D341Med (cell line): ENCODE data around the gene RNU6-9.

Experiments
- DNase-seq: peaks from one replicate; pipeline ENCODE4 v3.0.0; 2012; ENCODE audit warnings: low spot score

The RNU6-9 gene

GRCh38 chr19:936175-936546 is 42.9 kb downstream of the RNU6-9 start:
- no peak for DNase-seq

GRCh38 chr19:937259-937694 is 44.0 kb downstream of the RNU6-9 start:
- no peak for DNase-seq

DNA sequence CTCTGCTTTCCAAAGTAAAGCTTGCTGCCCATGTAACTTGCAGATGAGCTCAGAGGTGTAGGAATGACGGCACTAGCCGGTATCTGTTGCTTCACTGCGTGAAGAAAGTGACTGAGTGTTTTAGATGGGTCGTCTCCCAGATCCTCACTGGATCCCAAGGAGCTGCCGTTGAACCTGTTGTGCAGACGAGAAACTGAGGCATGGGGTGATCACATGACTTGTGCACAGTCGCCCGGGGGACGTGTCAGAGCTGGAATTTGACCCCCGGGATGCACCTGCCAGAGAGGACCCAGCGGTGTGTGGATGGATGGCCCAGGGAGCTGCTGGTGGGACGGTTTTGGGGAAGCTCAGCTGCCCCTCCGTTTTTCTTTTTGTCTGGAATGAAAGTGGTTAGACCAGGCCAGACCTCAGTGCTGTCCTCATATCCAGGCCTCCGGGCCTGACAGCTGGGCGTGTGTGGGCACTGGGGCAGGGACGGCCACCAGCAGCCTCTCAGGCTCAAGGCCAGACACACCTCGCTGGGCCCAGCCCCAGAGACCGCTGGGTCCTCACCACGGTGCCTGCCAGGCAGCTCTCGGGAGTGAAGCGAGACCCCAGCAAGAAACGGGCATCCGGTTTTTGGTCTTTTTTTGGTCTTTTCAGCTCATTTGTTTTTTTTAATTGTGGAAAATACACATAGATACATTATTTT is 45.1 kb downstream of the RNU6-9 start:
- no peak for DNase-seq

DNA sequence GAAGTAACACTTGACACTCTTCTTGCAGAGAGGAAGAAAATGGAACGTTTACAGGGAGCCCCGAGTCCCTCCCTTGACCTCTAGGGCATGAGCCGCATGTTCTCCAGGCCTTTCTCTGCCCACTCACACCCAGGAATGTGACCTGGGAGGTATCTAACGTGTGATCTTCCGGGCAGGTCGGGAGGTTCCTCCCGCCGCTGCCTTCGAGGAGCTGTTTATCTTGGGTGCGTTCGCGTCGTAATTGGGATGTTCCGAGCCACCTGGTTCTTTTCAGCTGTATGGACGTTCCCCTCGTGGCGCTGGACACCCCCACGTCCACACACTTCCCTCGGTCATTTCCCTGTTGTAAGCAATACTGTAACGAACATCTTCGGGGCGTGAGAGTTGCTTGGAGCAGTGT is 46.2 kb downstream of the RNU6-9 start:
- DNase-seq = no peak

GRCh38 chr19:939922-940321 is 46.6 kb downstream of the RNU6-9 start:
- no peak for DNase-seq

GRCh38 chr19:940591-941291 is 47.5 kb downstream of the RNU6-9 start:
- DNase-seq = peak; percentile 75

DNA sequence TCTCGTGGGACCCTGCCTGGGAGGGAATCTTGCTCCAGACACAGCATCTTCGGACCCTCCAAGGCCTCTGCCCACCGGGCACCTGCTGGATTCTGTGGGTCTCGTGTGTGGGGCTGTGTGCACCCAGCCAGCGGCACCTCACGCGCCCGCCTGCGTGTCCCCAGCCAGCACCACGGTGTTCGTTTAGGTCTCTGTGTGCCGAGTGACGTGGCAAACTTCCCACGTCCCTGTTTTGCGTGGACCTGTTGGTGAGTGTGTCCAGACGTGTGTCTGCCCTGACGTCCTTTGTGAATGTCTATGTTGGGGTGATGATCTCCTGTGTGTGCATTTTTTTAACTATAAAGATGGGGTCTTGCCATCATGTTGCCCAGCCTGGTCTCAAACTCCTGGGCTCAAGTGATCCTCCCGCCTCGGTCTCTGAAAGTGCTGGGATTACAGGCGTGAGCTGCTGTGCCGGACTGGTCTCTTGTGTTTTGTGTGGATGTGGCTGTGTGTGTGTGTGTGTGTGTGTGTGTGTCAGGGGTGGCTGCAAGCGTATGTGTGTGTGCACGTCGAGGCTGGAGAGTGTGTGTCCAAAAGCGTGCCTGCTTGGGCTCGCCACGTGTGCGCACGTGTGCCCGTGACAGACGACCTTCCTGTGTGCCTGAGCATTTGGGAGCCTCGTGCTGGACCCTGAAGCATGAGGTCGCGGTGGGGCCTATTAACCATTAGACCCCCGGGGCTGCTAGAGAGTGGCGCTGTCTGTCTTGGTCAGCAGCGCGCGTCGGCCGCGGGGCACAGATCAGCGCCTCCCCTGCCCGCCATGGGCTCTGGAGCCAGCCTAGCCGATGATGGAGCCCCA is 48.2 kb downstream of the RNU6-9 start:
- DNase-seq = no peak

DNA sequence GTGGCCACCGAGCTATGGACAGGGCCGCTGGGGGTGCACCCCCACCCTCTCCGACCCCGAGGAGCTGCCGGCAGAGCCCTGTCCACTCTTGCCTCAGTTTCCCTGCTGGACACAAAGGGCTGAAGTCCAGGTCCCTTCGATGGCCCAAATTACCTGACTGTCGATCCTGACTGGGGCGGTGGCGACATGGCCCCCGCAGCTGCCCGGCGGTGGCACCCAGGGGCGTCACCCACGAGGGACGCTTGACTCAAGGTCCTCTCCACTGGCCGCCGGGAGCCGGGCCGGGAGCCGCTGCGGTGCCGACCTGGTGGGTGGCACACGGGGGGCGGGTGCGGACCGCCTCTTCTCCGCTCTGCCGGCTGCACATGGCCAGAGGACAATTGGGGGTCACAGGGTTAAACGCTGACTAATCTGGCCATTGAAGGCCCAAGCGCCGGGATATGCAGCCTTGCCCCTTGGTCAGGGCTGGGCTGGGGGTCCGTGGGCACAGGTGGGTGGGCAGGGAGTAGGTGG is 48.9 kb downstream of the RNU6-9 start:
- no peak for DNase-seq
